Uterus (tissue), 4 donors: ENCODE measurements around the gene TBC1D21. TPM values are rescaled to one million over a fixed set of nuclear protein-coding genes. Genes with fewer than 3 reads are reported as not detected.

Source experiments
- DNase-seq, 2 donors: peaks; one replicate each; pipeline ENCODE4 v3.0.0-alpha.2; 2019 to 2020
- H3K27ac ChIP-seq, 2 donors: fragments of 200-600 bp; sonication (generic); 1 replicate in 1 of 2; 2 replicates in 1 of 2; pipeline ENCODE4 v1.5.1; 2016 to 2018
- H3K27me3 ChIP-seq, 2 donors: fragments of 200-600 bp; sonication (generic); one replicate each; pipeline ENCODE4 v1.5.1; 2018 to 2019; ENCODE audit warnings: control low read depth in 1 of 2
- H3K36me3 ChIP-seq, 2 donors: fragments of 200-600 bp; sonication (generic); one replicate each; pipeline ENCODE4 v1.5.1; 2019; ENCODE audit warnings: control low read depth in 1 of 2
- H3K4me1 ChIP-seq, 2 donors: fragments of 200-600 bp; sonication (generic); one replicate each; pipeline ENCODE4 v1.5.1; 2018 to 2019; ENCODE audit warnings: control low read depth in 1 of 2
- H3K4me3 ChIP-seq, 2 donors: fragments of 200-600 bp; sonication (generic); 1 replicate in 1 of 2; 2 replicates in 1 of 2; pipeline ENCODE4 v1.5.1; 2018 to 2019; ENCODE audit warnings: mild to moderate bottlenecking in 1 of 2
- H3K9me3 ChIP-seq, 2 donors: fragments of 200-600 bp; sonication (generic); one replicate each; pipeline ENCODE4 v1.5.1; 2019; ENCODE audit warnings: control low read depth in 1 of 2
- CTCF ChIP-seq, 4 experiments: fragments of 200-600 bp in 2 of 4; fragments of 450-650 bp in 2 of 4; sonication (generic) in 2 of 4; IDR thresholded peaks; one replicate each; pipeline ENCODE4 v1.5.1; 2016 to 2019; ENCODE audit warnings: antibody characterized with exemption in 4 of 4, mild to moderate bottlenecking in 2 of 4, moderate library complexity in 1 of 4
- POLR2A ChIP-seq, 2 donors: fragments of 450-650 bp; IDR thresholded peaks; one replicate each; pipeline ENCODE4 v1.6.1; 2016; ENCODE audit warnings: antibody characterized with exemption in 2 of 2, mild to moderate bottlenecking in 1 of 2, moderate library complexity in 1 of 2
- intact Hi-C: fragments of 100-400 bp; cut with DNase I; formaldehyde crosslinking; loops from one replicate; pipeline ENCODE4 v1.15.1; 2023; ENCODE audit warnings: low total_unique reads
- total RNA-seq, 4 donors: library from RNA; depleted of rRNA in 3 of 4; stranded (reverse); fragments of >200 nt in 3 of 4; gene quantifications; one replicate each; pipeline versions ENCODE4 v1.1.0 to v1.2.4, GENCODE V29; 2014 to 2023
- donor health status: DM: yes; HTN: yes; CAD: no.

Gene TBC1D21
- not detected for total RNA-seq

GRCh38 chr15:73873456-73873855 lies at the start of gene TBC1D21:
Gene TBC1D21, plus strand, starts transcription at chr15:73873564. Its CDS starts 146 bp downstream, at chr15:73873710.
- TF ChIP-seq CTCF (IDR thresholded peaks at IDR 0.05) (no peak), POLR2A (IDR thresholded peaks at IDR 0.05) (no peak)
- no peak within 1 kb of the TSS for H3K4me3 ChIP-seq
- H3K9me3 ChIP-seq = no peaks in the 10 kb centered on the region
- DNase-seq = no peak
- H3K27me3 ChIP-seq = no peaks in the 10 kb centered on the region
- H3K36me3 ChIP-seq = no peaks in the 10 kb centered on the region
- intact Hi-C loops = no loop called here
- H3K27ac ChIP-seq = no peak within 1 kb of the TSS
- H3K4me1 ChIP-seq = no peaks in the 10 kb centered on the region

GRCh38 chr15:73826711-73827251 lies 46.6 kb upstream of the TBC1D21 start:
- intact Hi-C loops = no loop called here
- DNase-seq = no peak
- Histone ChIP-seq H3K36me3 (no peaks in the 10 kb centered on the region), H3K4me3 (no peak overlapping the region), H3K4me1 (no peaks in the 10 kb centered on the region), H3K9me3 (no peaks in the 10 kb centered on the region), H3K27ac (no peak overlapping the region), H3K27me3 (no peaks in the 10 kb centered on the region)
- TF ChIP-seq POLR2A (IDR thresholded peaks at IDR 0.05) (no peak), CTCF (IDR thresholded peaks at IDR 0.05) (no peak)

GRCh38 chr15:73829523-73829922 lies 43.8 kb upstream of the TBC1D21 start:
- Histone ChIP-seq H3K9me3 (no peaks in the 10 kb centered on the region), H3K4me3 (no peak overlapping the region), H3K27ac (no peak overlapping the region), H3K36me3 (no peaks in the 10 kb centered on the region), H3K27me3 (no peaks in the 10 kb centered on the region), H3K4me1 (no peaks in the 10 kb centered on the region)
- intact Hi-C loops = no loop called here
- TF ChIP-seq POLR2A (IDR thresholded peaks at IDR 0.05) (no peak), CTCF (IDR thresholded peaks at IDR 0.05) (no peak)
- no peak for DNase-seq

- Histone ChIP-seq H3K4me1 (no peaks in the 10 kb centered on the region), H3K36me3 (no peaks in the 10 kb centered on the region), H3K27me3 (no peaks in the 10 kb centered on the region), H3K4me3 (no peak overlapping the region), H3K27ac (no peak overlapping the region), H3K9me3 (no peaks in the 10 kb centered on the region)
- intact Hi-C loops = no loop called here
- DNase-seq = no peak
- TF ChIP-seq POLR2A (IDR thresholded peaks at IDR 0.05) = no peak
- no peak for TF ChIP-seq CTCF (IDR thresholded peaks at IDR 0.05)
Observed at GRCh38 chr15:73832657-73833056, 40.7 kb upstream of the TBC1D21 start.

- Histone ChIP-seq H3K27me3 (no peaks in the 10 kb centered on the region), H3K36me3 (no peaks in the 10 kb centered on the region), H3K4me3 (no peak overlapping the region), H3K27ac (no peak overlapping the region), H3K9me3 (no peaks in the 10 kb centered on the region), H3K4me1 (no peaks in the 10 kb centered on the region)
- no peak for DNase-seq
- intact Hi-C loops = no loop called here
- no peak for TF ChIP-seq CTCF (IDR thresholded peaks at IDR 0.05)
- no peak for TF ChIP-seq POLR2A (IDR thresholded peaks at IDR 0.05)
Observed at GRCh38 chr15:73836845-73837244, 36.5 kb upstream of the TBC1D21 start.
